Upper lobe of left lung (tissue), 6 donors: ENCODE measurements around the gene ROBO1. TPM values are rescaled to one million over a fixed set of nuclear protein-coding genes. Genes with fewer than 3 reads are reported as not detected.

Experiments
- ATAC-seq, 2 donors: fragments of 200-7000 bp; cut with Tn5 transposase; one replicate each; pipeline ENCODE4 v1.9.1; 2022; ENCODE audit warnings: mild to moderate bottlenecking in 2 of 2, moderate library complexity in 2 of 2; ENCODE audit not compliant: low FRiP score in 2 of 2
- DNase-seq, 2 donors: peaks; one replicate each; pipeline ENCODE4 v3.0.0-alpha.2; 2019 to 2020
- H3K27ac ChIP-seq, 4 donors: fragments of 200-600 bp; sonication (generic); one replicate each; pipeline ENCODE4 v1.5.1; 2016 to 2019
- H3K27me3 ChIP-seq, 4 donors: fragments of 200-600 bp; sonication (generic); one replicate each; pipeline ENCODE4 v1.5.1; 2017 to 2019
- H3K36me3 ChIP-seq, 4 donors: fragments of 200-600 bp; sonication (generic); one replicate each; pipeline ENCODE4 v1.5.1; 2016 to 2019
- H3K4me1 ChIP-seq, 4 donors: fragments of 200-600 bp; sonication (generic); one replicate each; pipeline ENCODE4 v1.5.1; 2018 to 2019
- H3K4me3 ChIP-seq, 4 donors: fragments of 200-600 bp; sonication (generic); one replicate each; pipeline ENCODE4 v1.5.1; 2017 to 2019; ENCODE audit warnings: mild to moderate bottlenecking in 2 of 4, moderate library complexity in 1 of 4
- H3K9me3 ChIP-seq, 4 donors: fragments of 200-600 bp; sonication (generic); one replicate each; pipeline ENCODE4 v1.5.1; 2018 to 2019
- EP300 ChIP-seq, 4 donors: sonication (generic); formaldehyde crosslinking; IDR thresholded peaks; one replicate each; pipeline ENCODE4 v1.5.1; 2017; ENCODE audit warnings: antibody characterized with exemption in 4 of 4, control low read depth in 2 of 4
- POLR2A ChIP-seq, 4 donors: fragments of 450-650 bp; IDR thresholded peaks; one replicate each; pipeline ENCODE4 v1.5.1; 2016 to 2017; ENCODE audit warnings: antibody characterized with exemption in 4 of 4, mild to moderate bottlenecking in 2 of 4
- POLR2AphosphoS5 ChIP-seq, 2 donors: sonication (generic); formaldehyde crosslinking; IDR thresholded peaks; one replicate each; pipeline ENCODE4 v1.5.1; 2017; ENCODE audit warnings: antibody characterized with exemption in 2 of 2
- WGBS, 2 donors: methylation state at CpG; one replicate each; pipeline ENCODE4 v1.1.5; 2017 to 2018; 5-methylcytosine and 5-hydroxymethylcytosine counted together
- total RNA-seq, 6 donors: library from RNA; depleted of rRNA in 4 of 6; stranded (reverse); fragments of >200 nt in 4 of 6; gene quantifications; one replicate each; pipeline versions ENCODE4 v1.1.0 to v1.2.1, GENCODE V29; 2016 to 2021
- TF ChIP-seq, protein P1 (sequence below), 6 experiments: fragments of 450-650 bp in 4 of 6; fragments of 200-600 bp in 2 of 6; sonication (generic) in 2 of 6; IDR thresholded peaks; one replicate each; pipeline ENCODE4 v1.5.1; 2016 to 2019; ENCODE audit warnings: antibody characterized with exemption in 6 of 6
- donor health status: DM: no; HTN: no; CAD: no; lungs with moderate emphysema.
- donor health status: DM: no; HTN: yes; CAD: no; lungs with severe emphysema.

Gene ROBO1
- total RNA-seq, 6 donors from 2014 or later, result 10.5 to 29.0 (median 18.0) TPM

DNA sequence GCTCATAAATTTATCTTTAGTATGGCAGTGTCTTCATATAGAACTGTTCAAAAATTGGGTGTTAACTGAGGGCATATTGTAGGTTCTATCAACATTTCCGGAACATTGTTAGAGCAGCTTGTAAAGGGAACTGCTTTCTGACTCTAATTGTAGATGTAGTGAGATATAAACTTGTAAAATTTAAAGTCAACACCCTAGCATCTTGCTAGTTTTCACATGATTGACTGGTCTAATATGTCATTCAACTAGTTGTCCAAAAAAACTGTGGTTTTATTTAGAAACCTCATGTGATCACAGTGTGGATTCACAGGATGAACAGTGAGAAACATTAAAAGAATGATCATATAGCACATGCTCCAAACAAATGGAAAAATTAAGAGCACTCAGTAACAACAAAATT lies 607.4 kb downstream of the ROBO1 start:
- WGBS, 2 donors, result 94 to 96% methylated on average over 1 of the region's 1 CpG
- DNase-seq (no peak), ATAC-seq (no peak)
- Histone ChIP-seq H3K36me3 (no peaks in the 10 kb centered on the region), H3K27ac (no peak overlapping the region), H3K4me3 (no peak overlapping the region), H3K27me3 (no peaks in the 10 kb centered on the region), H3K9me3 (no peaks in the 10 kb centered on the region), H3K4me1 (no peaks in the 10 kb centered on the region)
- TF ChIP-seq POLR2A (IDR thresholded peaks at IDR 0.05) (no peak), EP300 (IDR thresholded peaks at IDR 0.05) (no peak), POLR2AphosphoS5 (IDR thresholded peaks at IDR 0.05) (no peak)
- TF ChIP-seq, protein P1, sequence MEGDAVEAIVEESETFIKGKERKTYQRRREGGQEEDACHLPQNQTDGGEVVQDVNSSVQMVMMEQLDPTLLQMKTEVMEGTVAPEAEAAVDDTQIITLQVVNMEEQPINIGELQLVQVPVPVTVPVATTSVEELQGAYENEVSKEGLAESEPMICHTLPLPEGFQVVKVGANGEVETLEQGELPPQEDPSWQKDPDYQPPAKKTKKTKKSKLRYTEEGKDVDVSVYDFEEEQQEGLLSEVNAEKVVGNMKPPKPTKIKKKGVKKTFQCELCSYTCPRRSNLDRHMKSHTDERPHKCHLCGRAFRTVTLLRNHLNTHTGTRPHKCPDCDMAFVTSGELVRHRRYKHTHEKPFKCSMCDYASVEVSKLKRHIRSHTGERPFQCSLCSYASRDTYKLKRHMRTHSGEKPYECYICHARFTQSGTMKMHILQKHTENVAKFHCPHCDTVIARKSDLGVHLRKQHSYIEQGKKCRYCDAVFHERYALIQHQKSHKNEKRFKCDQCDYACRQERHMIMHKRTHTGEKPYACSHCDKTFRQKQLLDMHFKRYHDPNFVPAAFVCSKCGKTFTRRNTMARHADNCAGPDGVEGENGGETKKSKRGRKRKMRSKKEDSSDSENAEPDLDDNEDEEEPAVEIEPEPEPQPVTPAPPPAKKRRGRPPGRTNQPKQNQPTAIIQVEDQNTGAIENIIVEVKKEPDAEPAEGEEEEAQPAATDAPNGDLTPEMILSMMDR (IDR thresholded peaks at IDR 0.05), result no peak

DNA sequence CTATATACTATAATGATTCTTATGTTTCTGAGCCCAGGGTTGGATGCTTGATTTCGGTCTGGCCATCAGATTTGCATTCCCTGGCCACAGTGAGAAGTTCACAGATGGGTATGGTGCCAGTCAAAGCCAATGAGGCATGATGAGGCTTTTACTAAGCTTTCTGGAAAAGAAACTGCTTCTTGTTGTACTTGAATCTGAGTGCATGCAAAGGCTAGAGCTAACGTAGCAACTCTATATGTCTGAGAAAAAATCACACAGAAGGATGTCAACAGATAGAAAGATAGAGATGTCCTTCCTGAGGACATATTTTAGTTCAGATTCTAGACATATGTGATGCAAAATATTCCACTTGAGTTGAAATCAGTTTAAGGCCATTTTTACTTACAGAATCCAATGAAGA lies 608.1 kb downstream of the ROBO1 start:
- WGBS, 2 donors, result 83 to 97% methylated on average over 2 of the region's 2 CpGs
- TF ChIP-seq POLR2A (IDR thresholded peaks at IDR 0.05) (no peak), POLR2AphosphoS5 (IDR thresholded peaks at IDR 0.05) (no peak), EP300 (IDR thresholded peaks at IDR 0.05) (no peak)
- TF ChIP-seq, protein P1 (IDR thresholded peaks at IDR 0.05), result no peak
- no peaks in the 10 kb centered on the region for H3K4me1 ChIP-seq
- DNase-seq, result no peak
- no peaks in the 10 kb centered on the region for H3K9me3 ChIP-seq
- no peaks in the 10 kb centered on the region for H3K36me3 ChIP-seq
- H3K4me3 ChIP-seq, result no peak overlapping the region
- H3K27ac ChIP-seq, result no peak overlapping the region
- no peaks in the 10 kb centered on the region for H3K27me3 ChIP-seq
- ATAC-seq, result no peak

DNA sequence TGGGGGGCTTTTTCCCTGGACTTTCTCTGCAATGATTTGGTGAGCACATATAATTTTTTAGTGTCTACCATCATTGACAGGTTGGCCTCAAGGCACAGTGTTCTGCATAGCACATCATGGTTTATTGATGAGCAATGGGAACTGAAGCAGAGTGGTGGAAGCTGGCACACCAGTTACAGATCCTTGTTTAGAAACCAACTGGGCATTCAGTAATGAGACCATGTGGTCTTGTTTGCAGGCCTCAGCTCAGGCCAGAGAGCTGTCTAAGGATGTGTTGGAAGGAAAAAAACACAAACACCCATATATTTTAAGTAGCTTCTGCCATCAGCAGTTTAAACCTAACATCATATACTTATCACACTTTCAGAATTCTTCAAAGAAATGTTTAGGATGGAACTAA lies 610.6 kb downstream of the ROBO1 start:
- Histone ChIP-seq H3K4me1 (no peaks in the 10 kb centered on the region), H3K36me3 (no peaks in the 10 kb centered on the region), H3K9me3 (no peaks in the 10 kb centered on the region), H3K27ac (no peak overlapping the region), H3K4me3 (no peak overlapping the region), H3K27me3 (no peaks in the 10 kb centered on the region)
- no peak for ATAC-seq
- TF ChIP-seq, protein P1 (IDR thresholded peaks at IDR 0.05), result no peak
- DNase-seq, result no peak

DNA sequence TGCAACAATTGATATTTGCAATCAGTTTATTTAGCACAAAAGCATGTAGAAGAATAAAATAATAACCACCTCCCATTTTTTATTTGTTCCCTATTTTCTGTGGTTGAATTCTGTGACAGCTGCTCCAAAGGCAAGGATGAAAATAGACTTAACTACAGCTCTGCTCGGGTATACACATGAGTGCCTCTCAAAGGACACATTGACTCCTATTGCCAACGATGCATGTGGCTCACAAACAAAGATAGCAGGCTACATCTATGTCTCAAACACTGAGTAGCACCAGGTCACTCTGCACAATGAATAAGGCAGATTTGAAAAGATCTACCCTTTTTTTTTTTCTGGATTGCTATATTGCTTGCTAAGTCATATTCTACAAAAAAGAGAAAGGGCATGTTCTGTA lies 612.9 kb downstream of the ROBO1 start:
- Histone ChIP-seq H3K4me1 (no peaks in the 10 kb centered on the region), H3K27ac (no peak overlapping the region), H3K27me3 (no peaks in the 10 kb centered on the region), H3K9me3 (no peaks in the 10 kb centered on the region), H3K4me3 (no peak overlapping the region), H3K36me3 (no peaks in the 10 kb centered on the region)
- WGBS, 2 donors, result 39 to 49% methylated on average over 2 of the region's 2 CpGs
- ATAC-seq (no peak), DNase-seq (no peak)
- TF ChIP-seq, protein P1 (IDR thresholded peaks at IDR 0.05), result no peak
- TF ChIP-seq EP300 (IDR thresholded peaks at IDR 0.05) (no peak), POLR2AphosphoS5 (IDR thresholded peaks at IDR 0.05) (no peak), POLR2A (IDR thresholded peaks at IDR 0.05) (no peak)

DNA sequence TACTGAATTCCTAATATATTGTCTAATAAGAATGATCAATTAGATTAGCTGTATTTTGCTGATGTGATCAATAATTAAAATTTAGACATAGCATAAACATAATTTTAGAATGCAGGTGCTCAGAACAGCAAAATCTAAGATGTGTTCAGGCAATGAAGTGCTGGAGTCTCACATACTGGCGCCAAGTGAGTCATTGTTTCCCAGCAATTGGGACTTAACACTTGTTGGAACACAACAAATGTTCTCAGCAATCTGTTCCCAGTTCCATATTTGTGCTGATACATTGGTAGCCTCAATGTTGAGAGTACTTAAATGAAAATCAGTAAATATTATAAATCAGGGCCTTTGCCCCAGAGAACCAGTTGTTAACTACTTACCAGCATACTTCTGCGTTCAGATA lies 619.0 kb downstream of the ROBO1 start:
- no peaks in the 10 kb centered on the region for H3K4me1 ChIP-seq
- no peaks in the 10 kb centered on the region for H3K36me3 ChIP-seq
- ATAC-seq (no peak), DNase-seq (no peak)
- H3K9me3 ChIP-seq, result no peaks in the 10 kb centered on the region
- H3K4me3 ChIP-seq, result no peak overlapping the region
- no peak overlapping the region for H3K27ac ChIP-seq
- TF ChIP-seq EP300 (IDR thresholded peaks at IDR 0.05) (no peak), POLR2A (IDR thresholded peaks at IDR 0.05) (no peak), POLR2AphosphoS5 (IDR thresholded peaks at IDR 0.05) (no peak)
- TF ChIP-seq, protein P1 (IDR thresholded peaks at IDR 0.05), result no peak
- 86 to 87% methylated on average over 2 of the region's 2 CpGs for WGBS, 2 donors
- H3K27me3 ChIP-seq, result no peaks in the 10 kb centered on the region
